GM12872 (cell line): ENCODE measurements around the gene ZMYND8.

ENCODE experiments used
- TF ChIP-seq, protein P1 (sequence below): IDR thresholded peaks from 3 replicates; pipeline ENCODE4 v1.5.1; 2011; ENCODE audit warnings: low read depth, mild to moderate bottlenecking, low read length, moderate library complexity; ENCODE audit not compliant: insufficient read depth

The ZMYND8 gene

DNA sequence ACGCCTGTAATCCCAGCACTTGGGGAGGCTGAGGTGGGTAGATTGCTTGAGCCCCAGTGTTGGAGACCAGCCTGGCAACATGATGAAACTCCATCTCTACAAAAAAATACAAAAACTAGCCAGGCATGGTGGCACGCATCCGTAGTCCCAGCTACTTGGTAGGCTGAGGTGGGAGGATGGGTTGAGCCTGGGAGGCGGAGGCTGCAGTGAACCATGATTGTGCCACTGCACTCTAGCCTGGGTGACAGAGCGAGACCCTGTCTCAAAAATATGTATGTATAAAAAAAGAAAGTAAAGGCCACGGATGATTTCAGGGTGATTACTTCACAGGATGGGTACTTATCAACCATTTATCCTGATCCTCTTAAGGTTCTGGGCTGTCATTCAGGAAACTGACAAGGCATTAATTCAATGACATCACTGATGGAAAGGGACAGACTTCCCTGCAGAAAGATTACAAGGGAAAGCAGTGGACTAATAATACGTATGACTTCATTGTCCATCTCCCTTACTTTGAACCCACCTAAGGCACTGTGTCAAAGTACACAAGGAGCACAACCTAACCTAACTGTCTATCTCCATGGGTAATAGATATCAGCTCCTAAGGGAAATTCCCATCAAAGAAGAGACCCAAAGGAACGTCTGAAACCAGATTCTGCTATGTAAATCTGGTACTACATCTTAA lies 61.2 kb downstream of the ZMYND8 start:
- TF ChIP-seq, protein P1, sequence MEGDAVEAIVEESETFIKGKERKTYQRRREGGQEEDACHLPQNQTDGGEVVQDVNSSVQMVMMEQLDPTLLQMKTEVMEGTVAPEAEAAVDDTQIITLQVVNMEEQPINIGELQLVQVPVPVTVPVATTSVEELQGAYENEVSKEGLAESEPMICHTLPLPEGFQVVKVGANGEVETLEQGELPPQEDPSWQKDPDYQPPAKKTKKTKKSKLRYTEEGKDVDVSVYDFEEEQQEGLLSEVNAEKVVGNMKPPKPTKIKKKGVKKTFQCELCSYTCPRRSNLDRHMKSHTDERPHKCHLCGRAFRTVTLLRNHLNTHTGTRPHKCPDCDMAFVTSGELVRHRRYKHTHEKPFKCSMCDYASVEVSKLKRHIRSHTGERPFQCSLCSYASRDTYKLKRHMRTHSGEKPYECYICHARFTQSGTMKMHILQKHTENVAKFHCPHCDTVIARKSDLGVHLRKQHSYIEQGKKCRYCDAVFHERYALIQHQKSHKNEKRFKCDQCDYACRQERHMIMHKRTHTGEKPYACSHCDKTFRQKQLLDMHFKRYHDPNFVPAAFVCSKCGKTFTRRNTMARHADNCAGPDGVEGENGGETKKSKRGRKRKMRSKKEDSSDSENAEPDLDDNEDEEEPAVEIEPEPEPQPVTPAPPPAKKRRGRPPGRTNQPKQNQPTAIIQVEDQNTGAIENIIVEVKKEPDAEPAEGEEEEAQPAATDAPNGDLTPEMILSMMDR, result no peak

DNA sequence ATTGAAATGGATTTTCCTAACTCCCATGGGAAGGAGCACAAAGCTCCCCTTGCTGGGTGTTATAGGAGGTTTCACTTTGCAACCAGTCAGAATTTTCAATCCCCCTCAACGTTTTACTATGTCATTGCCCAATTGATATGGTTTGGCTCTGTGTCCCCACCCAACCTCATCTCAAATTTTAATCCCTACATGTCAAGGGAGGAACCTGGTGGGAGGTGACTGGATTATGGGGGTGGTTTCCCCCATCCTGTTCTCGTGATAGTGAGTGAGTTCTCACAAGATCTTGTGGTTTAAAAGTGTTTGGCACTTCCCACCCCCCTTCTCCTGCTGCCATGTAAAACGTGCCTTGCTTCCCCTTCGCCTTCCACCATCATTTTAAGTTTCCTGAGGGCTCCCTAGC lies 62.9 kb downstream of the ZMYND8 start:
- TF ChIP-seq, protein P1, result no peak

DNA sequence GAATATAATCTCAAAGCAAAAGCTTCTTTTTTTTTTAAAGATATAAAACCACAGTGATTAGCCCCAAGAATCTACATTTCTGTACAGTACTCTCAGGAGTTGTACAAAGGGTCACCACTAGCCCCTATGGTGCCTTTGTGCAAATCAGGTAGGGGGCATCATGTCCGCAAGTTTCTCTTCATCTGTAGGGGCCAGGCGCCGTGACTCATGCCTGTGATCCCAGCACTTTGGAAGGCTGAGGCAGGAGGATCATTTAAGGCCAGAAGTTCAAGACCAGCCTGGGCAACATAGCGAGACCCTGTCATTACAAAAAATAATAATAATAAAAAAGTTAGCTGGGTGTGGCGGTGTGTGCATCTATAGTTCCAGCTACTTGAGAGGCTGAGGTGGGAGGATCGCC lies 63.9 kb downstream of the ZMYND8 start:
- TF ChIP-seq, protein P1, result no peak

DNA sequence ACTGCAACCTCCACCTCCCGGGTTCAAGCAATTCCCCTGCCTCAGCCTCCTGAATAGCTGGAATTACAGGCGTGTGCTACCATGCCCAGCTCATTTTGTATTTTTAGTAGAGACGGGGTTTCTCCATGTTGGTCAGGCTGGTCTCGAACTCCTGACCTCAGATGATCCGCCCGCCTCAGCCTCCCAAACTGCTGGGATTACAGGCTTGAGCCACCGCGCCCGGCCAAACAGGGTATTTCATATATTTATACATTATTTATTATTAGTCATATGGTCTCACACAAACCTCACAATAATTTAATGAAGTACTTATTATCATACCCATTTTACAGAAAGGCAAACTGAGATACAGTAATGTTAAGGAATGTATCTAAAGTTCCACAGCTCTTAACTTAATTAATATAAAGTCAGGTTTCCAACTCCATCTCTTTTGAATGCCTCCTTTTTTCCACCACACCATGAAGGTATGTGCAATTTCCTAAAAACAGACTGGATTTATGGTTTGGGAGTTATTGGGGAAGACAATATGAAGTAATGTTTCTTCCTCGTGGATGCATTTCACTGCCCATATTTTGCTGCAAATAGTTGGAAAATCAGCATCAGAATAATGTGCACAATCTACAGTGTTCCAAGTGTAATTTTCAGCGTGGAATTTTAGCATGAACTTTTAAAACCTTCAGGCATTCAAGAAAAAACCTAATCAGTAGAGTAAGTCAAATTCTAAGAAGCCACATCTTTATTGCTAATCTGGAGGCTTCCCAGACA lies 65.7 kb downstream of the ZMYND8 start:
- TF ChIP-seq, protein P1, result no peak

DNA sequence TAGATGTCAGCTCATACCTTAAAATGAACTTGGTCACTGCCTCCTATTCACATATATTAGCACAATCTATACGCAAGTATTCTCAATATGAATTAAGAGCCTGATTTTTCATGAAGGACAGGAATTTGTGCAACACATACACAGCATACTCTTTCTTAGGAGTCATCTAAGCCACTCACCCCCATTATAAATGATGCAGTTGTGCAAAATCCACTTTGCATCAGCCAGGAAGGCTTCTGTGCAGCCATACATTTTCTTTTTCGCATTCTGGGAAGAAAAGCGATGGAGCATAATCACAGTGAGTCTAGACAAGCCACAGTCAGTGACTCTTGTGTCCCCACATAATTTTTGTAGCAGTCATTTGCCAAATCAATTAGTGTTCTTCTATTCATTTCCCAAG lies 66.5 kb downstream of the ZMYND8 start:
- TF ChIP-seq, protein P1, result no peak

DNA sequence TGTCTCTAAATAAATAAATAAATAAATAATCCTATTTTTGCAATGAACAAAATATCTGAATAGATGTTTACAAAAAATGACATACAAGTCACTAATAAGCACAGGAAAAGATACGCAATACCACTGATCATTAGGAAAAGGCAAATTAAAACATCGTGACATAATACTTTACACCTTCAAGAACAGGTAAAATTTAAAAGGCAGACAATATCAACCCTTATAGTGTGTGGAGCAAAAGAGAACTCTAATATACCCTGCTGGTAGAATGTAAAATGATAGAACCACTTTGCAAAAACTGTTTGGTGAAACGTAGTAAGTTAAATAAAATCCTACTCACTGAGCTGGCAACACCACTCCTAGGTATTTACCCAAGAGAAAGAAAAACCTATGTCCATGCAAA lies 67.4 kb downstream of the ZMYND8 start:
- TF ChIP-seq, protein P1, result no peak

DNA sequence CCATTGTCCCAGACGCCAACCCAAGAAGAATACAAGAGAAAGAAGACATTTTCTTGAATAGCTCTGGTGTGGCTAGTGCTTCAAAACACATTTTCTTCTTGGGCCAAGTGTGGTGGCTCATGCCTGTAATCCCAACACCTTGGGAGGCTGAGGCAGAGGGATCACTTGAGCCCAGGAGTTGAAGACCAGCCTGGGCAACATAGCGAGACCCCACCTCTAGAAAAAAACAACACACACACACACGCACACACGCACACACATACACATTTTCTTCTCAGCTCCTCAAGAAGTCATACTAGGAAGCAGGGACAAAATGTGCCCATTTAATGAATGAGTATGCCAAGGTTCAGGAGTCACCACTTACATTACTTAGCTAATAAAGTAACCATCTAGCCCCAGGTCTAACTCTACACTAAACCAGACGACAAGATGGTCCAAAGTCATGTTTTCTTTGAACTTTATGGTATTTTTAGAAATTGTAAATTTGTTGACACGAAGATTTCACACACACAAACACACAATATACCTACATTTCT lies 68.8 kb downstream of the ZMYND8 start:
- TF ChIP-seq, protein P1, result no peak
